Measurements from ENCODE around the gene PIF1. TPM values are rescaled to one million over a fixed set of nuclear protein-coding genes. Genes with fewer than 3 reads are reported as not detected.
"Not testable (repeated sequence)": the region's sequence is repeated elsewhere in the genome, so short reads cannot be mapped to it uniquely, and the experiment has no call there.

The PIF1 gene
- total RNA-seq, 1 experiment from 2014 or later, result 100 TPM

DNA sequence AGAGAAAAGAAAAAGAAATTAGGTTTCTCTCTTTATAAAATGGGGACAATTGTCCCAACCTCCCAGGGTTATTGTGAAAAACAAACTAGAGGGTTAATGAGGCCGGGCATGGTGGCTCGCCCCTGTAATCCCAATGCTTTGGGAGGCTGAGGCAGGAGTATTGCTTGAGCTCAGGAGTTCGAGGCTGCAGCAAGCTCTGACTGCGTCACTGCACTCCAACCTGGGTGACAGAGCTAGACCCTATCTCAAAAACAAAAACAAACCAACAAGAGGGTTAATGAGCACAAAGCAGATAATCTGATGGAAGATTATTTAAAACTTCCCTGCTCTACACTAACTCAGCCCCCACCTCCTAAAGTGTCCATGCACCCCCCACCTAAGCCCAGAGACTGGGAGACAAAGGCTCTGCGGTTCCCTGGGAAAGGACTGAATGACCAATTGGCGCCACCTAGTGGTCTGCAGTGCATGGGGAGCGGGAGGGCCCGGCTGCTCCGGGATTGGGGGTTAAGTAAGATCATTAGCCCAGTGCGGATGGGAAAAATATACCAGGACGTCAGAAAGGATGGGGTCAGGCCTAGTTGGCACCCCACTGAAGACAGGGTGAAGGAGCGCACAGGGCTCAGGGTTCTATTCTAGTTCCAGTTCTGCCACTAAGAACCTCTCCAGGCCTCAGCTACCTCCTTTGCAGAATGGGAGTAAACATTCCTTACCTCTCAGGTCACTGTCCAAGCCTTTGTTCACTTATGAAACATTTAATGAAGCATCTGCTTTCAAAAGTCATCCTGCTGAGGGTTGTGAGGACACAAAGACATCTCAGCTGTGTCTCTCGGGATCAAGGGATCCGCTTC lies 15.6 kb downstream of the PIF1 start:
- peak; percentile 90 for DNase-seq
- Histone ChIP-seq H3K27me3 (ENCODE audit: control insufficient read depth, insufficient read depth, low read length) (no peaks in the 10 kb centered on the region), H3K4me3 (ENCODE audit: insufficient read depth, low read depth, low read length) (peak overlapping the region; percentile 18; the same call in 1 of the 2 replicates), H3K36me3 (replicated peaks; ENCODE audit: control insufficient read depth, insufficient read depth, low read length) (no peaks in the 10 kb centered on the region)

DNA sequence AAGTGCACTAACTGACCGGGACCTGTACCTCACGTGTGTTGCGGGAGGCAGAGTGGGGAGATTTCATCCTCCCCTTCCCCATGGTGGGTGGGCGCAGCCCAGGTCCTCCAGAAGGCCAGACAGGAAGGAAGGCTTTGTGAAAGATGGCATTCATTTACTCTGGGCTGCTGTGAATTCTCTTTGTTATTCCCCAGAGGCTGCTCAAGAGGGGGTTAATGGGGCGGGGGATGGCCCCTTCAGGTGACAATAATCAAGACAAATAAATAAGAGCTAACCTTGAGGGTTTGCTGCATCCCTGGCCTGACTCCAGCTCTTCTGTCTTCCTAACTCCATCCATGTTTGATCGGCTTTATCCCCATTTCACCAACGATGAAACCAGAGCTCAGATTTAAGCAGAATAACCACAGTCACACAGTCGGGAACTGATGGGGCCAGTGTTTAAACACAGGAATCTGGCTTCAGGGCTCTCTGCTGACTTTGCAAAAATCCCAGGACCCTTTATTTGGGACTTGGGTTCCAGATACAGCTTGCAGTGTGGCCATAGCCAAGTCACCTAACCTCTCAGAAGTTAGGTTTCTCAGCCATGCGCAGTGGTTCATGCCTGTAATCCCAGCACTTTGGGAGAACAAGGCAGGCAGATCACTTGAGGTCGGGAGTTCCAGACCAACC lies 16.5 kb downstream of the PIF1 start:
- Histone ChIP-seq H3K27me3 (ENCODE audit: control insufficient read depth, insufficient read depth, low read length) (no peaks in the 10 kb centered on the region), H3K4me3 (ENCODE audit: insufficient read depth, low read depth, low read length) (peak overlapping the region; percentile 18; the same call in 1 of the 2 replicates), H3K36me3 (replicated peaks; ENCODE audit: control insufficient read depth, insufficient read depth, low read length) (no peaks in the 10 kb centered on the region)
- peak; percentile 77 for DNase-seq

DNA sequence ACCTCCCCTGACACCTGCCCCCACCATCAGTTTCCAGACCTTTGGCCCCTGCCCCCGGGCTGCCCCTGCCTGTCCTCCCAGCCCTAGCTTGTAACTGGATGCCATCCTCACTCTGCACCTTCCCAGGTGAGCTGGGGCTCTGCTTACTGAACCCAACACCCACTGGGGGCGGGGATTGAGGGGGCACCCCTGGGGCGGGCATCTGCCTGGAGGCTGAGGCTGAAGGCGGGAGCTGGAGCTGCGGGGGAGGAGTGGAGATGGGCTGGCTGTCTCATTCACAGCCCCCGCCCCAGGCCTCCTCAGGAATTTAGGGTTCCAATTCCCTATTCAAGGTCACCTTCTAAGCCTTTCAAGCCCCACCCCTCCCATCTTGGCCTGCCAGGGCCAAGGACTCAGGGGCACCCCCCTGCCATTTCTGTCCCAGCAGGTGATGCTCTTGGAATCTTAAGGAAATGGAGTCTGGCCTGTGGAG lies 17.7 kb downstream of the PIF1 start:
- H3K27me3 ChIP-seq (ENCODE audit: control insufficient read depth, insufficient read depth, low read length), result no peaks in the 10 kb centered on the region
- peak; percentile 92 for DNase-seq
- peak overlapping the region; percentile 24; the same call in 1 of the 2 replicates for H3K4me3 ChIP-seq (ENCODE audit: insufficient read depth, low read depth, low read length)
- no peaks in the 10 kb centered on the region for H3K36me3 ChIP-seq (replicated peaks; ENCODE audit: control insufficient read depth, insufficient read depth, low read length)

DNA sequence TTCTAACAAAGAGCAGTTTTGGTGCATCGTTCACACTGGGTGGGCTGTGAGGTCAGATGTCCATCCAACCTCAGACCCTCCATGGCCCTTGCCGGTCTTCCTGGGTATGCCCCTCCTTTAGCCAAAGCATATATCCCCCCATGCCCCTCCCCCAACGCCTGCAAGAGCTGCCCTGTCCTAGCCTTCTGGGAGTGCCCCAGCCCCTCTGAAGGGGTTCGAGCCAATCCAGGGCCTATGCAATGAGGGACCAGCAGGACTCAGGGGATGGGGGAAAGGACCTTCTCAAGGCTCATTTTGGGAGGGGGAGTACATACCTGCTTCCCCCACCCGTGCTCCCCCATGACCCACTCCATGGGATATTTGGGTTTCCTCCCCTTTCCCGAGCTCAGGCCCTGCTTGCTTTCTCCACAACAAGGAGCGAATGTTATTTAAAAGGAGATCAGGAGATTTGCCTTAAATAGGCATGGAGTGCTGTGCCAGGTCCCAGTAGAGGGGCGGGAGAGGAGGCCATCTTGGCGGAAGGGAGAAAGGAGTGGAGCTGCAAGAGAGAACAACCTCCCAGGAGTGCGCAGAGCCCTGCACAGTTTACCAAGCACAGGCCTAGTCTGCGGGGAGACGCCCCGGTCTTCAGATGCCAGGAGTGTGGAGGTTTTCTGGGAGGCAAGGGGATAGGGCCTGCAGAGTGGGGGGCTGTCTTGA lies 18.2 kb downstream of the PIF1 start:
- Histone ChIP-seq H3K36me3 (replicated peaks; ENCODE audit: control insufficient read depth, insufficient read depth, low read length) (no peaks in the 10 kb centered on the region), H3K4me3 (ENCODE audit: insufficient read depth, low read depth, low read length) (peak overlapping the region; percentile 24; the same call in 1 of the 2 replicates), H3K27me3 (ENCODE audit: control insufficient read depth, insufficient read depth, low read length) (no peaks in the 10 kb centered on the region)
- DNase-seq, result peak; percentile 67

DNA sequence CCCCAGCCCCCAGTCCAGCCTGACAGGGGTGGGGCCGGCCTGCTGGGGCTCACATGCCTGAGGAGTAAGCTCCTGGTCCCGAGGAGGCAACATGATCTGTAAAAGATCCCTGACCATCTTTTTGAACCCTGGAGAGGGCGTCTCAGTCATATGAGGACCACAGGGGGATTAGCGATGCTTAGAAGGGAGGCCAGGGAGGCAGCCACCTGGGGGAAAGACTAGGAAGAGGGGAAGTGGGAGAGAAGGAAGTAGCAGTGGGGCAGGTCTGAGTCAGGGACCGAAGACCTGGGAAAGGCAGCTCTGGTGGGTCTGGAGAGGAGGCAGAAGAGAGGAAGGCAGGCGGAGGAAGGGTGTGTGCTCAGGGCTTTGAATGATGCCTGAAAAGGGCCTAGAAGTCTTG lies 18.9 kb downstream of the PIF1 start:
- Histone ChIP-seq H3K36me3 (replicated peaks; ENCODE audit: control insufficient read depth, insufficient read depth, low read length) (no peaks in the 10 kb centered on the region), H3K4me3 (ENCODE audit: insufficient read depth, low read depth, low read length) (no peak overlapping the region), H3K27me3 (ENCODE audit: control insufficient read depth, insufficient read depth, low read length) (no peaks in the 10 kb centered on the region)
- DNase-seq, result peak; percentile 65

DNA sequence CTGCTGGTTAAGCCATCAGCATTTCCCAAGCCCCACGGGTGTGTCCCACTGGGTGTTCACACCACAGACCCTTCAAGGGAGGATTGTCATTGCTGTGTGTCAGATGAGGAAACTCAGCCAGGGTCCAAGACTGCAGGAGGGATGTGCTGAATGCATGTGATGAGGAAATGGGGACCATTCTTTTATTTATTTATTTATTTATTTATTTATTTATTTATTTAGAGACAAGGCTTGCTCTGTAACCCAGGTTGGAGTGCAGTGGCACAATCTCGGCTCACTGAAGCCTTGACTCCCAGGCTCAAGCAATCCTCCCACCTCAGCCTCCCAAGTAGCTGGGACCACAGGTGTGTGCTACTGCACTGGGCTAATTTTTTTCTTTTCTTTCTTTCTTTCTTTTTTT lies 20.8 kb downstream of the PIF1 start:
- Histone ChIP-seq H3K27me3 (ENCODE audit: control insufficient read depth, insufficient read depth, low read length) (no peaks in the 10 kb centered on the region), H3K4me3 (ENCODE audit: insufficient read depth, low read depth, low read length) (no peak overlapping the region), H3K36me3 (replicated peaks; ENCODE audit: control insufficient read depth, insufficient read depth, low read length) (no peaks in the 10 kb centered on the region)
- DNase-seq, result no peak

DNA sequence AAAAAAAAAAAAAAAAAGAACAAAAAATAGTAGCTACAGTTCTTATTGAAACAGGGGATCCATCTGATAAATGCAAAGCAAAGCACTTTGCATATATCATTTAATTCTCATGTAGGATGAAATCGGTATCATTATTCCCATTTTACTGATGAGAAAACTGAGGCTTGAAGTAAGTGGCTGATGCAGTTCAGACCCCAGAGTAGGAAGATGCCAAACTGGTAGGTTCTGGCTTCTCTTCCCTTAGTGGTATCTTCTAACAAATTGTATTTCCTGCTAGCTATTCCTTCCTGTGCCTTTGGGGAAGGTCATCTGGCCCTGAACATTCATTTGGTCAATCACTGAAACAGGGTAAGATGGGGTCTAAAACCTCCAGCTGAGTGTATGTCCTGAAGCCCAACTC lies 21.9 kb downstream of the PIF1 start:
- Histone ChIP-seq H3K27me3 (ENCODE audit: control insufficient read depth, insufficient read depth, low read length) (no peaks in the 10 kb centered on the region), H3K4me3 (ENCODE audit: insufficient read depth, low read depth, low read length) (no peak overlapping the region), H3K36me3 (replicated peaks; ENCODE audit: control insufficient read depth, insufficient read depth, low read length) (no peaks in the 10 kb centered on the region)
- no peak for DNase-seq

DNA sequence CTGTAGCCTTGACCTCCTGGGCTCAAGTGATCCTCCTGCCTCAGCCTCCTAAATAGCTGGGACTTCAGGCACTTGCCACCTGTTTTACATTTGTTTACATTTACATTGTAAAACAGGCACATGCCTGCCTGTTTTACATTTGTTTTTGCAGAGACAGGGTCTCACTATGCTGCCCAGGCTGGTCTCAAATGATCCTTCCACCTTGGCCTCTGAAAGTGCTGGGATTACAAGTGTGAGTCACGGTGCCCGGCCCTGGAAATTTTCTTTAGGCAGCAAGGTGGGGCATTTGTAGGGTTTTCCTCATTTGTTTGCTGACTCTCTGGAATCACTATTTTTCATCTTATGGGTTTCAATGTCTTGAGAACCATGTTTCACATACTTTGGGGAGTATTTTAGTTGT lies 25.0 kb downstream of the PIF1 start:
- no peaks in the 10 kb centered on the region for H3K36me3 ChIP-seq (replicated peaks; ENCODE audit: control insufficient read depth, insufficient read depth, low read length)
- H3K4me3 ChIP-seq (ENCODE audit: insufficient read depth, low read depth, low read length), result no peak overlapping the region
- H3K27me3 ChIP-seq (ENCODE audit: control insufficient read depth, insufficient read depth, low read length), result no peaks in the 10 kb centered on the region
- no peak for DNase-seq

DNA sequence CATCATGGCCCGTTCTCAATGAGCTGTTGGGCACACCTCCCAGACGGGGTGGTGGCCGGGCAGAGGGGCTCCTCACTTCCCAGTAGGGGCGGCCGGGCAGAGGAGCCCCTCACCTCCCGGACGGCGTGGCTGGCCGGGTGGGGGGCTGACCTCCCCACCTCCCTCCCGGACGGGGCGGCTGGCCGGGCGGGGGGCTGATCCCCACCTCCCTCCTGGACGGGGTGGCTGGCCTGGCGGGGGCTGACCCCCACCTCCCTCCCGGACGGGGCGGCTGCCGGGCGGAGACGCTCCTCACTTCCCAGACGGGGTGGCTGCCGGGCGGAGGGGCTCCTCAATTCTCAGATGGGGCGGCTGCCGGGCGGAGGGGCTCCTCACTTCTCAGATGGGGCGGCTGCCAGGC lies 26.5 kb downstream of the PIF1 start:
- not testable (repeated sequence) for H3K4me3 ChIP-seq (ENCODE audit: insufficient read depth, low read depth, low read length); H3K36me3 ChIP-seq (replicated peaks; ENCODE audit: control insufficient read depth, insufficient read depth, low read length); DNase-seq; H3K27me3 ChIP-seq (ENCODE audit: control insufficient read depth, insufficient read depth, low read length)

DNA sequence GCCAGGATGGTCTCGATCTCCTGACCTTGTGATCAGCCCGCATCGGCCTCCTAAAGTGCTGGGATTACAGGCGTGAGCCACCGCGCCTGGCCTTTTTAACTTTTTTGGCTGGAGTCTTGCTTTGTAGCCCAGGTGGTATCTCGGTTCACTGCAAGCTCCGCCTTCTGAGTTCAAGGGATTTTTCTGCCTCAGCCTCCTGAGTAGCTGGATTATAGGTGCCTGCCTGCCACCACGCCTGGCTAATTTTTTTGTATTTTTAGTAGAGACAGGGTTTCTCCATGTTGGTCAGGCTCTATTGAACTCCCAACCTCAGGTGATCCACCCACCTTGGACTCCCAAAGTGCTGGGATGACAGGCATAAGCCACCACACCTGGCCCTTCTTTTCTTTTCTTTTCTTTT lies 29.5 kb downstream of the PIF1 start:
- not testable (repeated sequence) for H3K4me3 ChIP-seq (ENCODE audit: insufficient read depth, low read depth, low read length); H3K36me3 ChIP-seq (replicated peaks; ENCODE audit: control insufficient read depth, insufficient read depth, low read length); H3K27me3 ChIP-seq (ENCODE audit: control insufficient read depth, insufficient read depth, low read length); DNase-seq

DNA sequence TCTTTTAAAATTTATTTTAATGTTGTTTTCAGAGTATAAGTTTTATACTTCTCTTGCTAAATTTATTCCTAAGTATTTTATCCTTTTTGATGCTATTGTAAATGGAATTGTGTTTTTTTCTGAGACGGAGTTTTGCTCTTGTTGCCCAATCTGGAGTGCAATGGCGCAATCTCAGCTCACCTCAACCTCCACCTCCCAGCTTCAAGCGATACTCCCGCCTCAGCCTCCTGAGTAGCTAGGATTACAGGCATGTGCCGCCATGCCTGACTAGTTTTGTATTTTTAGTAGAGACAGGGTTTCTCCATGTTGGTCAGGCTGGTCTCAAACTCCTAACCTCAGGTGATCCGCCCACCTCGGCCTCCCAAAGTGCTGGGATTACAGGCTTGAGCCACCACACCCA lies 30.1 kb downstream of the PIF1 start:
- not testable (repeated sequence) for H3K36me3 ChIP-seq (replicated peaks; ENCODE audit: control insufficient read depth, insufficient read depth, low read length); DNase-seq; H3K27me3 ChIP-seq (ENCODE audit: control insufficient read depth, insufficient read depth, low read length); H3K4me3 ChIP-seq (ENCODE audit: insufficient read depth, low read depth, low read length)

DNA sequence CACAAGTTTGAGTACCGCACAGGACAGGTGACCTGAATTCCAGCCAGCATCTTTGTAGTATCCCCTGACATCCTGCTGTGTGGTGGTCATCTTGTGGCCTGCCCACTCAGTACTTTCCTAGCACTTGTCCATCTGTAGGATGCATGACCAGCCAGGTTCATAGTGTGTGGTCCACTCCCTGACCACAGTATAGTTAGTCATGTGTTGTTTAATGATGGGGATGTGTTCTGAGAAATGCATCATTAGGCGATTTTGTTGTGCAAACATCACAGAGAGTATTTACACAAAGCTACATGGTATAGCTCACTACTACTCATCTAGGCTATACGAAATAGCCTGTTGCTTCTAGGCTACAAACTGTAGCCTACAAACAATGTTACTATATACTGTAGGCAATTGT lies 33.2 kb downstream of the PIF1 start:
- H3K36me3 ChIP-seq (replicated peaks; ENCODE audit: control insufficient read depth, insufficient read depth, low read length), result no peaks in the 10 kb centered on the region

DNA sequence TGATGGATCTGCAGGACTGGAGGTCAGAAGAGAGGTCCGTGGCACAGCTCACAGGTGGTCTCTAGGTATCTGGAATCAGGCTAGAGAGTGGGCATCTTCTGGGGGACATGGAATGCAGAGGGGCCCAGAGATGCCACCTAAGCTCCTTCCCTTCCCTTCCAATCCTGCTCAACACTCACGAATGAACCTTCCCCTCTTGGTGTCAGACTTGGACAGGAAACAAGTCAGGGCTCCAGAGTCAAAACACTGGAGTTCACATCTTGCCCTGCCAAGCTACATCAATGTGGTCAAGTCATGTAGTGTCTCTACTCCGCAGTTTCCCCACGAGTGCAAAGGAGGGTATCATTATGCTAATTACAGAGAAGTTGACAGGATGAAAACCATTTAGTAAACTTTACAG lies 34.0 kb downstream of the PIF1 start:
- Histone ChIP-seq H3K4me3 (ENCODE audit: insufficient read depth, low read depth, low read length) (no peak overlapping the region), H3K36me3 (replicated peaks; ENCODE audit: control insufficient read depth, insufficient read depth, low read length) (no peaks in the 10 kb centered on the region), H3K27me3 (ENCODE audit: control insufficient read depth, insufficient read depth, low read length) (no peaks in the 10 kb centered on the region)
- no peak for DNase-seq

More for the DNA sequence above, 33.2 kb downstream of the PIF1 start:
- no peak overlapping the region for H3K4me3 ChIP-seq (ENCODE audit: insufficient read depth, low read depth, low read length)
- no peaks in the 10 kb centered on the region for H3K27me3 ChIP-seq (ENCODE audit: control insufficient read depth, insufficient read depth, low read length)
- no peak for DNase-seq

DNA sequence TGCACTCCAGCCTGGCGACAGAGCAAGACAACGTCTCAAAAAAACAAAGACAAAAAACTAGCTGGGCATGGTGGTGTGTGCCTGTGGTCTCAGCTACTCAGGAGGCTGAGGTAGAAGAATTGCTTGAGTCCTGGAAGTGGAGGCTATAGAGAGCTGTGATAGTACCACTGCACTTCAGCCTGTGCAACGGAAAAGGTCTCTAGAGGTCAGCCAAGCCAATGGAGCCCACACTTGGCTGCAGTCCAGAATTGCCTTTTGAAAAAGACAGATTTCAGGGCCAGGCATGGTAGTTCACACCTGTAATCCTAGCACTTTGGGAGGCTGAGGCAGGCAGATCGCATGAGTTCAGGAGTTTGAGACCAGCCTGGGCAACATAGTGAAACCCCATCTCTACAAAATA lies 41.7 kb downstream of the PIF1 start:
- H3K36me3 ChIP-seq (replicated peaks; ENCODE audit: control insufficient read depth, insufficient read depth, low read length), result no peaks in the 10 kb centered on the region
- no peak overlapping the region for H3K4me3 ChIP-seq (ENCODE audit: insufficient read depth, low read depth, low read length)
- peak; percentile 3 for DNase-seq
- no peaks in the 10 kb centered on the region for H3K27me3 ChIP-seq (ENCODE audit: control insufficient read depth, insufficient read depth, low read length)

DNA sequence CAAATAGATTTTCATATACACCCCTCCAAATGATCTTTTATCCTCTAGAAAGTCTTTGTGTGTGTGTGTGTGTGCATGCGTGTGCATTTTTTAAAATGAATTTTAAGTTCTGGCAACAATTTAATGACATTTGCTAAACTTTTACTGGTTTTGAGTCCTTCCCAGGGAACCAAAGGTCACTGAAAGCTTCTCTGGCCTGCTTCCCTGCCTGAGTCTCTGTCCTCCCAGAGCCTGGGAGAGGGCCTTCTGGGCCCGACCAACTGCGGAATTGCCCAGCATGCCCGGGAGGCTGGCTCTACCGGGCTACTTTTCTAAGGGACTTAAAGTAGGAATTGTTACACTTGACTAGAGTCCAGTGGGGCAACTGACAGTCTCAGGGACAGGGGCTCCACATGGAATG lies 42.7 kb downstream of the PIF1 start:
- H3K36me3 ChIP-seq (replicated peaks; ENCODE audit: control insufficient read depth, insufficient read depth, low read length), result no peaks in the 10 kb centered on the region
- H3K27me3 ChIP-seq (ENCODE audit: control insufficient read depth, insufficient read depth, low read length), result no peaks in the 10 kb centered on the region
- H3K4me3 ChIP-seq (ENCODE audit: insufficient read depth, low read depth, low read length), result no peak overlapping the region
- DNase-seq, result peak; percentile 10
